ENCODE data around the gene PDE10A.
A peak's percentile ranks its signal among the peaks of the same experiment; 100 is the strongest.
"Not testable (repeated sequence)": the region's sequence is repeated elsewhere in the genome, so short reads cannot be mapped to it uniquely, and the experiment has no call there.

Gene PDE10A

GRCh38 chr6:165548450-165548849 is 114.6 kb downstream of the PDE10A start:
- peaks cover 0 to 7% of the 10 kb centered on the region in 2 donors for H3K9me3 Mint-ChIP-seq
- no peak for DNase-seq
- no peaks in the 10 kb centered on the region for H3K27me3 Mint-ChIP-seq
- H3K4me1 Mint-ChIP-seq, result no peaks in the 10 kb centered on the region
- no peak for ATAC-seq
- no peak overlapping the region for H3K27ac Mint-ChIP-seq
- H3K4me3 Mint-ChIP-seq, result no peak overlapping the region

DNA sequence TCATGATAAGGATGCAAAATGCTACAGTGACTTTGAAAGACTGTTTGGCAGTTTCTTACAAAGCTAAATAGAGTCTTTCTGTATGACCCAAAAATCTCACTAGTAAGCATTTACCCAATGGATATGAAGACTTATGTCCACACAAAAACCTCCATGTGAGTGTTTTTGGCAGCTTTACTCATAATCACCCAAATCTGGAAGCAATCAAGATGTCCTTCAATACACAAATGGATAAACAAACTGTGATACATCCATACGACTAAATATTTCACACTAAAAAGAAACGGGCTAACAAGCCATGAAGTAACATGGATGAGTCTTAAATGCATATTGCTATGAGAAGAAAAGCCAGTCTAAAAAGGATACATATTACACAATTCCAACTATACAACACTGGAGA is 117.2 kb downstream of the PDE10A start:
- no peak for DNase-seq
- no peak for ATAC-seq
- peaks cover 0 to 7% of the 10 kb centered on the region in 2 donors for H3K9me3 Mint-ChIP-seq
- H3K4me1 Mint-ChIP-seq, result no peaks in the 10 kb centered on the region
- H3K27me3 Mint-ChIP-seq, result no peaks in the 10 kb centered on the region
- H3K4me3 Mint-ChIP-seq, result no peak overlapping the region
- no peak overlapping the region for H3K27ac Mint-ChIP-seq

- DNase-seq (no peak), ATAC-seq (no peak)
- Mint-ChIP-seq H3K4me1 (no peaks in the 10 kb centered on the region), H3K27me3 (no peaks in the 10 kb centered on the region), H3K9me3 (peaks cover 0 to 7% of the 10 kb centered on the region in 2 donors), H3K27ac (no peak overlapping the region), H3K4me3 (no peak overlapping the region)
Measured at GRCh38 chr6:165543781-165544180, 119.3 kb downstream of the PDE10A start.

DNA sequence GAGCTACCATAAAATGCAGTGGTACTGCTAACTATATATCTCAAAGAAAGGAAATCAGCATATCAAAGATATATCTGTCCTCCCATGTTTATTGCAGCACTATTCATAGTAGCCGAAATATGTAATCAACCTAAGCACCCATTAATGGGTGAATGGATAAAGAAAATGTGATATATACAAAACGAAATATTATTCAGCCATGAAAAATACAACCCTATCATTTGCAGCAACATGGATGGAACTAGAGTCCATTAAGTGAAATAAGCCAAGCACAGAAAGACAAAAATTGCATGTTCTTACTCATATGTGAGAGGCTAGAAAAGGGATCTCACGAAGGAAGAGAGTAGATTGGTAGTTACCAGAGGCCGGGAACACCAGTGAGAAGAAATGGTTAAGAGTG is 126.1 kb downstream of the PDE10A start:
- no peak overlapping the region for H3K4me3 Mint-ChIP-seq
- H3K27me3 Mint-ChIP-seq, result no peaks in the 10 kb centered on the region
- peaks cover 0 to 15% of the 10 kb centered on the region in 2 donors for H3K9me3 Mint-ChIP-seq
- H3K27ac Mint-ChIP-seq, result no peak overlapping the region
- H3K4me1 Mint-ChIP-seq, result no peaks in the 10 kb centered on the region
- no peak for DNase-seq
- no peak for ATAC-seq

DNA sequence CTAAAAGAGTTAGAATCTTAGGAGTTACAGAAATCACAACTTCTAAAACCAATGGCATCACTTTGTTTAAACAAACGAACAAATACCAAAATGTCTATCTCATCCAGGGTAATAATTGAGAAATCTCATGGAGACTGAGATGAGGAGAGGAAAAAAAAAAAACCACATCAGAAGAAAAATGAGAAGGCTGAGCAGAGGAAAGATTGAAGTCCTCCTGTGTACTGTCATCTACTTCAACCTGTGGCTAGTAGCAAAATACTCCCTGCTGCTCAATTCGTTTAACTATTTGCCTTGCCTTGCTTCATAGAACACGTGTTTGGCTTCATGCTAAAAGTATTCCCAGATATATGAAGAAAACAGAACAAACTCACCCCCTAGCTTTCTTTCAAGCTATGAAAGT is 143.7 kb downstream of the PDE10A start:
- ATAC-seq (no peak), DNase-seq (no peak)
- H3K27me3 Mint-ChIP-seq, result no peaks in the 10 kb centered on the region
- H3K9me3 Mint-ChIP-seq, result peaks cover 0 to 5% of the 10 kb centered on the region in 2 donors
- H3K27ac Mint-ChIP-seq, result no peak overlapping the region
- no peaks in the 10 kb centered on the region for H3K4me1 Mint-ChIP-seq
- H3K4me3 Mint-ChIP-seq, result no peak overlapping the region

DNA sequence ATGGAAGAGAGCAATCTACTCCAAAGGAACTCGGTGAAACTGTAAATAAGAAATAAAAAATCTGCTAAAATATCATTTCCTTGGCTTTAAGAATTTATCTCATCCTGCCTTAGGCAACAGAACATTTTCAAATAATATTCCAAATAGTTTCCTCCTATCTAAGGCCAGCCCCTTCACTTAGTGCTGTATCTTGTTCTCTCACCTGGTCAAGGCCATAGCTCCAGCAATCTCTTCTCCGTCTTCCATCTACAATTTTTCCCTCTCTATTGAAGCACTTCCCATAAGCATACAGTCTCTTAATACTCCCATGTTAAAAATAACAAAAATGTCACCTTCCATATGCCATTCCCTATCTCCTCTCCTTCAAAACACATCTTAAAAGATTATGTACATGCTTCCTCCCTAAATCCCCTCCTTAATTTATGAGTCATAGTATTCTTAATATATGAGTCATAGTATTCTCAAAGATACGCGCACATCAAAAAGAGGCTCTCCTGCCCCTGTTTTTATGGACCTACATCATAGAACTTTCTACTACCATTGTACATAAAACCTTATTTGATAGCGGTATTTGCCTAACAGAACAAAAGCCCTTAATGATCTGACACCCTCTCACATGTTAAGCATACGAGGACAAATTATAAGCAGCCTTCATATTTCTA is 146.9 kb downstream of the PDE10A start:
- Mint-ChIP-seq H3K9me3 (peaks cover under 1 to 3% of the 10 kb centered on the region in 2 donors), H3K4me1 (peaks cover 12% of the 10 kb centered on the region), H3K27me3 (no peaks in the 10 kb centered on the region), H3K27ac (no peak overlapping the region), H3K4me3 (no peak overlapping the region)
- no peak for ATAC-seq
- no peak for DNase-seq

- Mint-ChIP-seq H3K27me3 (no peaks in the 10 kb centered on the region), H3K27ac (no peak overlapping the region), H3K9me3 (peaks cover 0 to 8% of the 10 kb centered on the region in 2 donors), H3K4me1 (peaks cover 12% of the 10 kb centered on the region), H3K4me3 (no peak overlapping the region)
- ATAC-seq, result no peak
- DNase-seq, result no peak
Measured at GRCh38 chr6:165514621-165515020, 148.4 kb downstream of the PDE10A start.

GRCh38 chr6:165511807-165512206 is 151.2 kb downstream of the PDE10A start:
- DNase-seq, result no peak
- Mint-ChIP-seq H3K27me3 (no peaks in the 10 kb centered on the region), H3K9me3 (peaks cover 0 to 16% of the 10 kb centered on the region in 2 donors), H3K4me1 (peaks cover 12% of the 10 kb centered on the region), H3K27ac (peak overlapping the region; percentile 3 to 52), H3K4me3 (peak overlapping the region in 1 of 2 donors; percentile 44)
- peak; percentile 75 for ATAC-seq

- H3K27ac Mint-ChIP-seq, result no peak overlapping the region
- DNase-seq (no peak), ATAC-seq (no peak)
- peaks cover 12% of the 10 kb centered on the region for H3K4me1 Mint-ChIP-seq
- peaks cover 0 to 16% of the 10 kb centered on the region in 2 donors for H3K9me3 Mint-ChIP-seq
- no peak overlapping the region for H3K4me3 Mint-ChIP-seq
- no peaks in the 10 kb centered on the region for H3K27me3 Mint-ChIP-seq
Measured at GRCh38 chr6:165508321-165508869, 154.6 kb downstream of the PDE10A start.

GRCh38 chr6:165506657-165507056 is 156.4 kb downstream of the PDE10A start:
- Mint-ChIP-seq H3K4me3 (no peak overlapping the region), H3K27me3 (no peaks in the 10 kb centered on the region), H3K27ac (no peak overlapping the region), H3K9me3 (peaks cover 4 to 21% of the 10 kb centered on the region in 2 donors), H3K4me1 (peaks cover 6% of the 10 kb centered on the region)
- DNase-seq, result no peak
- no peak for ATAC-seq

- not testable (repeated sequence) for H3K4me3 Mint-ChIP-seq, DNase-seq, H3K27me3 Mint-ChIP-seq, H3K4me1 Mint-ChIP-seq, H3K27ac Mint-ChIP-seq, ATAC-seq, H3K9me3 Mint-ChIP-seq
Measured at GRCh38 chr6:165500214-165500907, 162.7 kb downstream of the PDE10A start.

DNA sequence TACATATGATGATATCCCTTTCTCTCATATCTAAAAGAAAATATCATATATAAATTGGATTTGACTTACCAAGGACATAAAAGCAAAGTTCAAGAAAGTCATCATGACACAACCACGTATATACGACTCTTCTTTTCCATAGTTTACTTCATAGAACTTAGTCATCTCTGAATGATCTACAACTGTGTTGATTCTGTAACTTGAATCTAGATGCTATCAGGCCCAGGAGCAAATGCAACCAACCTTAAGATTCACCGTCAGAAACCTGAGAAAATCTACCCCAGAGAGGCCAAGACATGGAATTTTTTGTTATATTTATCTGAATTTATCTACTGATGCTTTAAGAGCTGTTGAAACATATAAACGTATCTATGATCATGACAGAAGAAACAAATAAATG is 165.6 kb downstream of the PDE10A start:
- Mint-ChIP-seq H3K27me3 (no peaks in the 10 kb centered on the region), H3K9me3 (peaks cover 0 to 6% of the 10 kb centered on the region in 2 donors), H3K4me3 (no peak overlapping the region), H3K4me1 (no peaks in the 10 kb centered on the region), H3K27ac (no peak overlapping the region)
- ATAC-seq, result no peak
- DNase-seq, result no peak

- ATAC-seq, result no peak
- peaks cover 0 to 18% of the 10 kb centered on the region in 2 donors for H3K9me3 Mint-ChIP-seq
- no peak overlapping the region for H3K4me3 Mint-ChIP-seq
- no peak for DNase-seq
- no peak overlapping the region for H3K27ac Mint-ChIP-seq
- H3K27me3 Mint-ChIP-seq, result no peaks in the 10 kb centered on the region
- H3K4me1 Mint-ChIP-seq, result no peaks in the 10 kb centered on the region
Measured at GRCh38 chr6:165488624-165489295, 174.3 kb downstream of the PDE10A start.

DNA sequence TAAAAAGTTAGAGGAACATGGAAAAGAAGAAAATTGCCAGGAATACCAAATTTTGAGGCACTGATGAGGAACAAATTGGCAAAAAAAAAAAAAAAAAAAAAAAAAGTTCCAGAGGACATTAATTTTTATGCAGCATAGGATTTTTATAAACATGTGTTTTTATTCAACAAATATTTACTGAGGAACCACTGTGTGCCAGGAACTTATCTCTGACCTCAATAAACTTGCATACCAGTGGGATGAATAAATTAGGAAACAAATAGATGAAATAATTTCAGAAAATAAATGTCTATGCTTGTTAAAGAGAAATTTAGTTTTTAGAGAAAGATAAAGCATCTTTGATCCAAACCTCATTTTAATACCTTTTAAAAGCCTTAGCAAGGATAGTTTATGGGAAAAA is 175.1 kb downstream of the PDE10A start:
- Mint-ChIP-seq H3K9me3 (peaks cover 0 to 18% of the 10 kb centered on the region in 2 donors), H3K27ac (no peak overlapping the region), H3K27me3 (no peaks in the 10 kb centered on the region), H3K4me1 (no peaks in the 10 kb centered on the region), H3K4me3 (no peak overlapping the region)
- DNase-seq (no peak), ATAC-seq (no peak)

- Mint-ChIP-seq H3K9me3 (peaks cover 0 to 18% of the 10 kb centered on the region in 2 donors), H3K27ac (no peak overlapping the region), H3K4me1 (no peaks in the 10 kb centered on the region), H3K4me3 (no peak overlapping the region), H3K27me3 (no peaks in the 10 kb centered on the region)
- ATAC-seq (no peak), DNase-seq (no peak)
Measured at GRCh38 chr6:165487347-165487746, 175.7 kb downstream of the PDE10A start.
